C4-2B (cell line): ENCODE data around the gene GAL.

ENCODE experiments used
- CTCF ChIP-seq: fragments of 450-650 bp; conservative IDR thresholded peaks from 2 replicates; pipeline ENCODE4 v1.5.1; 2017; ENCODE audit warnings: mild to moderate bottlenecking
- ZFX ChIP-seq: fragments of 450-650 bp; IDR thresholded peaks from 2 replicates; pipeline ENCODE4 v1.6.1; 2017

- TF ChIP-seq CTCF (no peak), ZFX (no peak)
Measured at GRCh38 chr11:68691402-68691784, 7.0 kb downstream of the GAL start.
